HG02798 (cell line): ENCODE data around the gene CACNA1A.
"Not testable (repeated sequence)": the region's sequence is repeated elsewhere in the genome, so short reads cannot be mapped to it uniquely, and the experiment has no call there.

Experiments
- ATAC-seq: cut with Tn5 transposase; IDR thresholded peaks from one replicate; pipeline ENCODE4 v1.9.1; 2021; ENCODE audit warnings: mild to moderate bottlenecking; ENCODE audit not compliant: unreplicated experiment, poor library complexity

Gene CACNA1A

DNA sequence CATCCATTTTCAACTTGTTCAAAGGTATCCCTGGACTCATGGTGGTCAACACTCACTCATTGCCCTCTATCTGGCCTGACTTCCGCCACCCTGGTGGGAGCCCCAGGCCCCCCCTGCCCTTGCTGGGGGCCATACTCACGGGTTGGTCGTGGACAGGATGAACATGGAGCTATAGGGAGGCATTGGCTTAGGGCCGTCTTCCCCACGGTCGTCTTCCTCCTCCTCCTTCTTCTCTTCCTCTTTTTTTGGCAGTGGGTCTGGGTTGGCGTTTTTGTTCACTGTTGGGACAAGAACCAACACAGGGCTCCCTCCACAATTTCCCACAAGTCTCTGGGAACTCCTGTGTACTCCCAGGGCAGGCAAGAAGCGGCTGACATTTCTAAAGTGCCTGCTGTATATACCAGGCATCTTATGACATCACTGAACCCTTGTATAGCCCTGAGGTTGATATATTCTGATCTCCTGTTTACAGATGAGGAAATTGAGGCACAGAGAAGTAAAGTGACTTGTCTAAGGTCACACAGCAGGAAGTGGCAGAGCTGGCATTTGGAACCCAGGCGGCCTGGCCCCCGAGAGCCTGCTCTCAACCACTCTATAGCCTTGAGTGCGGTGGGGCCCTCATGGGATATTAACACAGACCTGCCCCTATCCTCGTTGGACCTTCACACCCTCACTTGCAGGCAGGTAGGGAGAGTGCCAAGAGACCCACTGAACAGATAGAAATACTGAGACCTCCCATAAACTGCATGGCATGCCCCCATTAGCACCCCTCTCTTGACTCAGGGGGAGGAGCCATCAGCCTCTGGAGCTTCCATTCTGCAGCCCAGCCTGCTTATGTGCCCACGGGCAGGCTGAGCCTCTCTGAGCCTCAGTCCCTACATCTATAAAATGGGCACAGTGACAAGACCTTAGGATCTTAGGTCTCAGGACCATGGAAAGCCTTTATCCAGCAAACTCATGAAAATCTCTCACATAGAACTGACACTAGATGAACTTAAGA, 221.1 kb downstream of the CACNA1A start:
- no peak for ATAC-seq

DNA sequence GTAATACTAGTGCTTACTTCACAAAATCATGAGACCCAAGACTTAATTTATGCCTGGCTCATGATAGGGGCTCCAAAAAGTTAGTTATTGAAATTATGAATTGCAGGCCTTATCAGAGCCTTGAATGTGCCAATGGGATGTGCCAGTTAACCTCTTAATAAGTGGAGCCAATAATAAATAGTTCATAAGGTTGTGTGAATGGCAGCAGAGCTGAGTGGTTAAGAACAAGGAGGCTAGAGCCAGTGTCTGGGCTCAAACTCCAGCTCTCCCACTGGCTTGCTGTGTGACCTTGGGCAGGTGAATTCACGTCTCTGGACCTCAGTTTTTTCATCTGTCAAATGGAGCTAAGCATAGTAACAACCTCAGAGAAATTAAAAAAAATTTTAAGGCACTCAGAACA, 222.4 kb downstream of the CACNA1A start:
- no peak for ATAC-seq

- no peak for ATAC-seq
These were observed 223.7 kb downstream of the CACNA1A start for GRCh38 chr19:13282486-13283065.

DNA sequence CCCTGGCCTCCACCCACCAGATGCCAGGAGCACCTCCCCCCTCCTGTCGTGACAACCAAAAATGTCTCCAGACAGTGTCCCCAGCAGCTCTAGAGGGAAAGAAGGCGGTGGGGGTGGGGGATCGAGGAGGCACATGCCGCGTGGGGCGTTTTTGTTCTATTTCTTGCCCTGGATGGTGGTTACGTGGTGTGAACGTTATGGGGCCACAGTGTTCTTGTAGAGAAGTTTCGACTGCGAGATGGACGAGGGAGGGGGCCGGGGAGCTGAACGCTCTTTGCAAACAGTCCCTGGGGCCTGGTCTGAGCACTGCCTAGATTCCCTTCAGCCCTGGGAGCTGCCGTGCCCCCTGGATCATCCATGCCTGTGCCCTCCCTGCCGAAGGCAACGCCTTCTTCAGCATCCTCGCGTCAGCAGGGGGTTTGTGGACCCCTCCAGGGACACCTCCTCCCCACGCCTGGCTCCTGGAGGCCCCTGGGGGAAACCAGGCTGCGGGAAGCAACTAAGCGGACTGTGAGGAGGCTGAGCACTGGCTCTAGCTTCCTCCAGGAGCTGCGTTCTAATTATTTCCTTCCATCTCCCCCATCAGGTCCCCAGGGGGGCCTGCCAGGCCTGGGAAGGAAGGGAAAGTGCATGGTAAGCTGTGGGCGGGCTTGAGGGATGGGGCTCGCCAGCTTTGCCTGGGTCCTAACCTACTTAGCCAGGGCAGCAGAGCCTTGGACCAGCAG, 224.6 kb downstream of the CACNA1A start:
- no peak for ATAC-seq

- peak; percentile 62 for ATAC-seq
These were observed 229.0 kb downstream of the CACNA1A start for GRCh38 chr19:13277104-13277809.

- no peak for ATAC-seq
These were observed 231.1 kb downstream of the CACNA1A start for GRCh38 chr19:13275016-13275722.

GRCh38 chr19:13270514-13271105, 235.7 kb downstream of the CACNA1A start:
- no peak for ATAC-seq

GRCh38 chr19:13269348-13269747, 236.9 kb downstream of the CACNA1A start:
- ATAC-seq = no peak

- ATAC-seq = no peak
These were observed 238.4 kb downstream of the CACNA1A start for GRCh38 chr19:13267889-13268288.

DNA sequence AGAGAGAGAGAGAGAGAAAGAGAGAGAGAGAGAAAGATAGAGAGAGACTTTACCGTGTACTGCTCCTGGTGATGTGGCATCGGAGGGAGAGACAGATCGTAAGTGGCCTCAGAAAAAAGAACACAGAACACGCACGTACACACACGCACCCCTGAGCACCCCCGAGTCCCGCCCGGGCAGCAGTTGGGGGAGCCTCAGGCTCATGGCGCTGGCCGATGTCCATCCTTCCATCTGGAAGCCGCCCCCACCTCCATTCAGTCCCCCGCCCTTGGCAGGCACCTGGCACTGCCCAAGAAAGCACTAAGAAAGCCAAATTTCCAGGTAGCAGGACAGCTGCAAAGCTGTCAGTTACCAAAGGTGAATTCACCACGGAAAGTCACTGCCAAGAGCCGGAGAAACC, 239.1 kb downstream of the CACNA1A start:
- ATAC-seq = no peak

DNA sequence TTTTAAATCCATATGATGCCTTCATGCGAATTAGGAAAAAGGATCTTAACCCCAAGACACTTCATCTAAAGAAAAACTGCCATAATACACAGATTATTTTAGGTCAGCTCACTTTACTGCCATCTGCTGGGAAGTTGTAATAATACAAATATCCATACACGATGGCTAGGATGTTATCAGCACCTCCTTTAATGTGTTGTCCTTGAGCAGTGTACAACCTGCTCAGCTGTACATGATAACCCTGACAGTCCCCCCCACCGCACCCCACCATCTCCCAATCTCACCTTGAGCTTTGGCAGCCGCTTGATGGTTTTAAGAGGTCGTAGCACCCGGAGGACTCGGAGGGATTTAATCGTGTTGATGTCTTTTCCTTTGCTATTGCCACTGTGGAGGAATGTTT, 243.8 kb downstream of the CACNA1A start:
- ATAC-seq = no peak

DNA sequence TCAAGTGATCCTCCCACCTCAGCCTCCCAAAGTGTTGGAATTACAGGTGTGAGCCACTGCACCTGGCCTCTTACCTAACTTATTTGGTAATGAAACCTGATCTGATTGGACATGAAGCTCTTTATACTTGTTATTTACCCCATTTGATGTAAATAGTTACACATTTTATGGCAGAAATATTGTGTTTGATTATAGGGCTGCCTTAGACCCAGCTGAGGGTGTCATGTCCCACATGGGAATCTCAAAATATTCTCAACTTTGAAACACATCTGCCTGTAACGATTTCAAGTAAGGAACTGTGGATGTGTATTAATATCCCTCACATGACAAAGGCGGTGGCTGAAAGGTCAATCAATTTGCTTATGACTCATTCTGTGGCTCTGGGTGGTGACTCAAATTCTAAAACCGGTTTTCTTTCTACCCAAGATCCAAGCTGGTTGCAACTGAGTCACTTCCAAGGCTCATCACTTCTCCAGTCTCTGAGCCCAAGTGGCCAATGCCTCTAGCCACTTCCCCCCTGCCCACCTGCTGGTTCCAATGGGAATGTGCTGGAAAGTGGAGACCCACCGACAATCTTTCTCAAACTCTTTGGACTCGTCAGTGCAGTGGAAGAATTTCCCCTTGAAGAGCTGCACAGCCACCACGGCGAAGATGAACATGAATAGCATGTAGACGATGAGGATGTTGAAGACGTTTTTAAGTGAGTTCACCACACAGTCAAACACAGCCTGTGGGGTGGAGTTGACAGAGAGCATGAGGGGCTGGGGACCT, 245.2 kb downstream of the CACNA1A start:
- peak; percentile 81 for ATAC-seq

GRCh38 chr19:13256918-13257317, 249.4 kb downstream of the CACNA1A start:
- ATAC-seq = no peak

- not testable (repeated sequence) for ATAC-seq
These were observed 249.9 kb downstream of the CACNA1A start for GRCh38 chr19:13256398-13256797.

GRCh38 chr19:13255719-13256059, 250.6 kb downstream of the CACNA1A start:
- no peak for ATAC-seq

GRCh38 chr19:13255041-13255718, 251.1 kb downstream of the CACNA1A start:
- ATAC-seq = no peak

- ATAC-seq = no peak
These were observed 253.5 kb downstream of the CACNA1A start for GRCh38 chr19:13252569-13253335.
